Hepatocyte (in vitro differentiated cells): ENCODE data around the gene POM121L2.

ENCODE experiments used
- EZH2 ChIP-seq: fragments of 200-600 bp; sonication (generic); IDR thresholded peaks from 2 replicates; pipeline ENCODE4 v1.6.1; 2016; ENCODE audit warnings: antibody characterized with exemption, mild to moderate bottlenecking, borderline replicate concordance
- EZH2phosphoT487 ChIP-seq: fragments of 200-600 bp; sonication (generic); IDR thresholded peaks from one replicate; pipeline ENCODE4 v1.6.1; 2018; ENCODE audit warnings: antibody characterized with exemption, mild to moderate bottlenecking, low read depth, moderate library complexity; ENCODE audit not compliant: unreplicated experiment, severe bottlenecking
- TF ChIP-seq, protein P1 (sequence below): fragments of 200-600 bp; sonication (generic); IDR thresholded peaks from 2 replicates; pipeline ENCODE4 v1.5.1; 2016; ENCODE audit warnings: antibody characterized with exemption, mild to moderate bottlenecking; ENCODE audit not compliant: poor library complexity

GRCh38 chr6:27334141-27334540 lies 22.1 kb upstream of the POM121L2 start:
- TF ChIP-seq, protein P1, sequence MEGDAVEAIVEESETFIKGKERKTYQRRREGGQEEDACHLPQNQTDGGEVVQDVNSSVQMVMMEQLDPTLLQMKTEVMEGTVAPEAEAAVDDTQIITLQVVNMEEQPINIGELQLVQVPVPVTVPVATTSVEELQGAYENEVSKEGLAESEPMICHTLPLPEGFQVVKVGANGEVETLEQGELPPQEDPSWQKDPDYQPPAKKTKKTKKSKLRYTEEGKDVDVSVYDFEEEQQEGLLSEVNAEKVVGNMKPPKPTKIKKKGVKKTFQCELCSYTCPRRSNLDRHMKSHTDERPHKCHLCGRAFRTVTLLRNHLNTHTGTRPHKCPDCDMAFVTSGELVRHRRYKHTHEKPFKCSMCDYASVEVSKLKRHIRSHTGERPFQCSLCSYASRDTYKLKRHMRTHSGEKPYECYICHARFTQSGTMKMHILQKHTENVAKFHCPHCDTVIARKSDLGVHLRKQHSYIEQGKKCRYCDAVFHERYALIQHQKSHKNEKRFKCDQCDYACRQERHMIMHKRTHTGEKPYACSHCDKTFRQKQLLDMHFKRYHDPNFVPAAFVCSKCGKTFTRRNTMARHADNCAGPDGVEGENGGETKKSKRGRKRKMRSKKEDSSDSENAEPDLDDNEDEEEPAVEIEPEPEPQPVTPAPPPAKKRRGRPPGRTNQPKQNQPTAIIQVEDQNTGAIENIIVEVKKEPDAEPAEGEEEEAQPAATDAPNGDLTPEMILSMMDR, result no peak
- TF ChIP-seq EZH2phosphoT487, result no peak
- TF ChIP-seq EZH2, result no peak
